Epithelial cell of esophagus (primary cell): ENCODE data around the gene CLEC16A.

ENCODE experiments used
- DNase-seq: peaks from one replicate; pipeline ENCODE4 v3.0.0; 2010; ENCODE audit warnings: low read depth
- H3K4me3 ChIP-seq: 2 replicates; pipeline ENCODE4 v1.5.1; 2011; ENCODE audit warnings: mild to moderate bottlenecking, low read length, control low read depth
- TF ChIP-seq, protein P1 (sequence below): IDR thresholded peaks from 2 replicates; pipeline ENCODE4 v1.5.1; 2011; ENCODE audit warnings: low read depth, mild to moderate bottlenecking, low read length, control low read depth, inconsistent platforms; ENCODE audit not compliant: insufficient read depth; ENCODE audit errors: missing control alignments

The CLEC16A gene

DNA sequence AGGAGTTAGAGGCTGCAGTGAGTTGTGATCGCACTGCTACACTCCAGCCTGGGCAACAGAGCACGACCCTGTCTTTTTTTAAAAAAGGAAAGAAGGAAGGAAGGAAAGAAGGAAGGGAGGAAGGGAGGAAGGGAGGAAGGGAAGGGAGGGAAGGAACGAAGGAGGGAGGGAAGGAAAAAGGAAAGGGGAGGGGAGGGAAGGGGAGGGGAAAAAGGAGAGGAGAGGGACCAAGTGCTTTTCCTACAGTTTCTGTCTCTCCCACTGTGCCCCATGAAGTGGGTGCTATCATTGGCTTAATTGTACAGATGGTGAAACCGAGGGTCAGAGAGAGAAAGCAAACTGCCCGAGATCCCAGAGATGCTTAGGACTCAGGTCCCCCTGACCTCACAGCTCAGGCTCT is 254.0 kb downstream of the CLEC16A start:
- no peak for DNase-seq
- TF ChIP-seq, protein P1, sequence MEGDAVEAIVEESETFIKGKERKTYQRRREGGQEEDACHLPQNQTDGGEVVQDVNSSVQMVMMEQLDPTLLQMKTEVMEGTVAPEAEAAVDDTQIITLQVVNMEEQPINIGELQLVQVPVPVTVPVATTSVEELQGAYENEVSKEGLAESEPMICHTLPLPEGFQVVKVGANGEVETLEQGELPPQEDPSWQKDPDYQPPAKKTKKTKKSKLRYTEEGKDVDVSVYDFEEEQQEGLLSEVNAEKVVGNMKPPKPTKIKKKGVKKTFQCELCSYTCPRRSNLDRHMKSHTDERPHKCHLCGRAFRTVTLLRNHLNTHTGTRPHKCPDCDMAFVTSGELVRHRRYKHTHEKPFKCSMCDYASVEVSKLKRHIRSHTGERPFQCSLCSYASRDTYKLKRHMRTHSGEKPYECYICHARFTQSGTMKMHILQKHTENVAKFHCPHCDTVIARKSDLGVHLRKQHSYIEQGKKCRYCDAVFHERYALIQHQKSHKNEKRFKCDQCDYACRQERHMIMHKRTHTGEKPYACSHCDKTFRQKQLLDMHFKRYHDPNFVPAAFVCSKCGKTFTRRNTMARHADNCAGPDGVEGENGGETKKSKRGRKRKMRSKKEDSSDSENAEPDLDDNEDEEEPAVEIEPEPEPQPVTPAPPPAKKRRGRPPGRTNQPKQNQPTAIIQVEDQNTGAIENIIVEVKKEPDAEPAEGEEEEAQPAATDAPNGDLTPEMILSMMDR: no peak
- H3K4me3 ChIP-seq: no peak overlapping the region

DNA sequence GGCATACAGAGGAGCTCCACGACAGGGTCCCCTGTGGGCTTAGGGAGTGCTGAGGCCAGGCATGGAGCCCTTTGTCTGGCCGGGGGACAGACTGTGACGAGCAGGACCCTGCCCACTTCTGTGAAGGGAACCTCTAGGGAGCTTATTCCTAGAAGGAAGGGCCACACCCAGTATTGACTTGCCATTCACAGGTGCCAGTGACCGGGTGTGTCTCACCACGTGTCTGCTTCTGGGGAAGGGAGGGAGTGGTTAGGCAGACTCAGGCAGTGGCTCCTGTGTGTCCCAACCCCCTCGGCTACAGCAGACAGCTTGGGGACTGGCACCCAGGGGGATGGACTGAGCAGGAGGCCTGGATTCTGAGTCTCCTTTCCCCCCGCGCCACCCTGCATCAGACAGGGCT is 254.5 kb downstream of the CLEC16A start:
- peak; percentile 75 for DNase-seq

DNA sequence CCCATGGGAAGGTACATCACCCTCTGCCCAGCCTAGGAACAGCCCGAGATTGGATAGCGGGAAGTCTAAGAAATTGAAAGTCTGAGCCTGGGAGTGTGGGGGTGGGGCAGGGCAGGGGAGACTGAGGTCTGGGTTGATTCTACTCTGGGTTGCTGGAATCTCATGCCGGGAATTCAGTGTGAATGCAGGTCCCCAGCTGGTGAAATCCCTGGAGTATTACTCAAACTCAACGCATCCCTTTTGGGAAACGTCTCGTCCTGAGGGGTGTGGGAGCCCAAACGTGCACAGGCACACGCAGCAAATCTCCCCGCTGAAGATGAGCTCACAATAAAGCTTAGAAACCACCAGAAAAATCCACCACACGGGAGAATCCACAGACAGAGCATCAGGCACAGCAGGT is 256.2 kb downstream of the CLEC16A start:
- H3K4me3 ChIP-seq: no peak overlapping the region
- no peak for DNase-seq
- TF ChIP-seq, protein P1: no peak

More for the DNA sequence above, 254.5 kb downstream of the CLEC16A start:
- H3K4me3 ChIP-seq: no peak overlapping the region
- TF ChIP-seq, protein P1: no peak

DNA sequence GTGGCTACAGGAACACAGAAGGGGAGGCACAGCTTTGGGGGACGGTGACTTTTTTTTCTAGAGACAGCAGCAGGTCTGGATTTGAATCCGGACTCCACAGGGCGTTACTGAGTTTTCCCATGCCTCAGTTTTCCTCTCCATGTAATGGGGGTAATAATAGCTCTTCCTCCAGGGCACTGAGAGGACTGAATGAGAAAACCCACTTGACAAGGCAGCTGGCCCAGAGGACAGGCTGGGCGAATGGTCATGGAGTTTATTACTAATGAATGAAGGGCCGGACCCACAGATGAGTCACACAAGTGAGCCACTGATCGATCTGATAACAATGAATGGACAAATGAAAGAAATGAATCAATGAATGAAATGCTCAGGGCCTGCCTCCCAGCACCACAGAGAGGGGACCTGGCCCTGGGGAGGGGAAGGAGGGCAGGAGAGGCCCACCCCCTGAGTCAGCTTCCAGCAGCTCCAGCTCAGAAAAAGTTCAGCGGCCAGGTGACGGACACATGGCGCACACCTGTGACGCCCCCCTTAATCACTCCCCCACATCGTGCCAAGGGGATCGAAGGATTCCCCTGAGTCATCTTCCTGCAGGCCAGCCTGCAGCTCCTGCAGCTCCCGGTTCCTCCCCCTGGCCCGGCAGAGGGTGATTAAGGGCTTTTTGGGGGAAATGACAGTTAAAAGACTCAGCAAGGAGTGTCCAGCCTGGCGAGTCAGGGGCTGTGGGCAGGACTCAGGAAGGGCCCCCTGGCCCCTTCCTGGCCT is 257.3 kb downstream of the CLEC16A start:
- H3K4me3 ChIP-seq: no peak overlapping the region
- TF ChIP-seq, protein P1: no peak
- DNase-seq: peak; percentile 88

DNA sequence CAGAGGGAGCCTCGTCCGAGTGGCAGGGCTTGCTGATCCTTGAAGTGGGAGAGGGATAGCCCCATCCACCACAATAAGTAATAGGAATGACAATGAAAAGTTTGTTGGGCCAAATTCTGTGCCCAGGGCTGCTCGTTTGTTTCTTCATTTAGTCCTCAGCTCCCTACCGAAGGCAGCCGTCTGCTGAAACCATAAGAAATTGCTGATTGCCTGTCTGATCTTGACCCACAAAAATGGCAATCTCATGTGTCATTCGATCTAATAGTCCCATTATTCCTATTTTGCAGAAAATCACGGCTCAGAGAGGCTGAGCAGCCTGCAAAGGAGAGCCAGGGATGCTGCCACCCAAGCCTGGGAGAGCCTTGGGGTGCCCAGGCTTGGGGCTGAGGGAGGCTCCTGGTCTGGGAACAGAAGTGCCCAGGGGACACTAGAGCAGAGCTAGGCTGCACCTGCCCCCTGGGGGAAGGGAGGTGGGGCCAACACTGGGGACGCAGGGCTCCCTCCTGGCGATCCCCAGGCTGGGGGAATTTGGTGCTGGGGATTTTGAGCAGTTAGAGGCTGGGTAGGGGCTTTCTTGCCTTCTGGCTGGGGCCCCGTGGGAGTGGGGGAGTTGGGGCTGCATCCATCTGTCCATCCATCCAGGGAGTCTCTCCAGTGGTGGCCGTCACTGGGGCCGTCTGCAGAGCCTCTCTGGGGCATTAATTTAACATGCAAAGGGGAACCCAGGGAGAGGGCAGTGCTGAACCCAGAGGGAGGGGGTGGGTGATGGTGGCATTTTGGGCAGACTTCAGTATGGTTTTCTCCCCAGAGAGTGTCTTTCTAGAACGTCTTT is 258.1 kb downstream of the CLEC16A start:
- TF ChIP-seq, protein P1: no peak
- H3K4me3 ChIP-seq: no peak overlapping the region
- peak; percentile 63 for DNase-seq

DNA sequence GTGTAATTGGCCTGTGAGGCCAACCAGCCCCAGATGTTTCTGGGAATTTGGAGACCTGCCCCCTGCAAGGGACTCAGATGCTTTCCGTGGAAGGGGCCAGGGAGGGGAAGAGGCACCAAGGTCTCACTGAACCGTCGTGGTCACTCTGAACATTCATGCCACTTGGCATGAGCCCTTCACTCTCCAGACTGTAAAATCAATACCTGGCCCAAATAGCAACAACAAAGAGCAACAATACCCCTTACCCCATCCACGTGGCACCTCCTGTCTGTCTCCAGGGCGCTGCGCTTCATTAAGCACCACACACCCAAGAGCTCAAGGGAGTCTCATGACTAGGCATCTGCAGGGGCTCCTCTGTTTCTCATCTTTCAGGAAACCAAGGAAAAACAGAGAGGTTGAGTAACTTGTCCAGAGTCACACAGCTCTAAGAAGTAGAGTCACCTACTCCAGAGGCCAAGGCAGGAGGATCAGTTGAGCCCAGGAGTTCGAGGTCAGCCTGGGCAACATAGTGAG is 258.8 kb downstream of the CLEC16A start:
- TF ChIP-seq, protein P1: no peak
- DNase-seq: no peak
- no peak overlapping the region for H3K4me3 ChIP-seq
